Measurements from ENCODE around the gene GRIPAP1.

GRIPAP1 gene

GRCh38 chrX:48958635-48959094 is 43.4 kb downstream of the GRIPAP1 start:
- peak; percentile 74 for DNase-seq

GRCh38 chrX:48957827-48958634 is 44.0 kb downstream of the GRIPAP1 start:
- peak; percentile 99 for DNase-seq

DNA sequence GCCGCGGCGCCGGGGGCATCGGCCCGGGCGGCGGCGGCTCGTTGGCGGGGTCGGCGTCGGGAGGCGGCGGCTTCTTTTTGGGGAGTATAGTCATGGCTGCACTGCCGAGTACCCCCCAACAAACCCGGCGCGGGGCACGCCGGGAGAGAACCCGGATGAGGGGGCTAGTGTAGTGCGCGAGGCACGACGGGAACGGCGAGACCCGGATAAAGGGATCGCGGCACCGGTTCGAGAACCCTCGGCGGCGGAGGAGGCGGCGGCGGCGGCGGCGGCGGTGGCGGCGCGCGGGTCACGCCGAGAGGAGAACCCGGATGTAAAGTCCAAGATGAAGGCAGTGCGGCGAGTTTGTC is 44.6 kb downstream of the GRIPAP1 start, which contains the start of gene OTUD5:
Gene OTUD5, minus strand, starts transcription at position 131 of the 350 bp plus-strand sequence. Its CDS starts 37 bp downstream, at position 94.
- DNase-seq: peak; percentile 80

DNA sequence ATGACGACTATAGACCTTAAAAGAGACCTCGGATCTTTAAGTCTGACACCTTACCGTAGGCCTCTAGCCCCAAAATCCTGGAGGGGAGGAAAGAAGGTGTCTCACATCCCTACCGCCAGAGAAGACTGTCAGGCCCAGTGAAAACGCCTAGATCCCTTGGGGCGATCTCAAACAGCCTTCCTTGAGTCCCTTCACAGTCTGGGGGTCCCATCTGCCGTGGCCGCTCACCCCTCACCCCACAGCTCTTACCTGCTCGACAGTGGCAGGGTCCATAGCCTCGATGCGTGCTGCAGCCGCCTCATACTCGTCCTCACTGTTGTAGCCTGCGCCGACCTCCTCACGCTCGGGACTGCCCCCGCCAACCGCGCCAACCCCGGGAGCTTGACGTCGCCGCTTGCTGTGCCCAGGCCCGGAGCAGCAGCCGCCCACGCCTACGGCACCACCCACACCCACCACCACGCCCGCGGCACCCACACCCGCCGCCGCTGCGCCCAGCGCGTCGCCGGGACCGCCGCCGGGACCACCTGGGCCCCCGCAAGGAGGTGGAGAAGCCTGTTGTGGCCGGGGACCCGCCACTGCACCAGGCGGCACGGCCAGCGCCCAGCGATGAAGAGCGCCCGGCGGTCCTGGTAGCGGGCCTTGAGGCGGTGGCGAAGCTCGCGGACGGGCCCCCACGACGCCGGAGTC is 45.2 kb downstream of the GRIPAP1 start:
- DNase-seq: no peak

GRCh38 chrX:48948589-48948988 is 53.5 kb downstream of the GRIPAP1 start:
- no peak for DNase-seq

- peak; percentile 82 for DNase-seq
Observed at GRCh38 chrX:48945517-48946348, 56.3 kb downstream of the GRIPAP1 start.

GRCh38 chrX:48942895-48943294 is 59.2 kb downstream of the GRIPAP1 start:
- no peak for DNase-seq

DNA sequence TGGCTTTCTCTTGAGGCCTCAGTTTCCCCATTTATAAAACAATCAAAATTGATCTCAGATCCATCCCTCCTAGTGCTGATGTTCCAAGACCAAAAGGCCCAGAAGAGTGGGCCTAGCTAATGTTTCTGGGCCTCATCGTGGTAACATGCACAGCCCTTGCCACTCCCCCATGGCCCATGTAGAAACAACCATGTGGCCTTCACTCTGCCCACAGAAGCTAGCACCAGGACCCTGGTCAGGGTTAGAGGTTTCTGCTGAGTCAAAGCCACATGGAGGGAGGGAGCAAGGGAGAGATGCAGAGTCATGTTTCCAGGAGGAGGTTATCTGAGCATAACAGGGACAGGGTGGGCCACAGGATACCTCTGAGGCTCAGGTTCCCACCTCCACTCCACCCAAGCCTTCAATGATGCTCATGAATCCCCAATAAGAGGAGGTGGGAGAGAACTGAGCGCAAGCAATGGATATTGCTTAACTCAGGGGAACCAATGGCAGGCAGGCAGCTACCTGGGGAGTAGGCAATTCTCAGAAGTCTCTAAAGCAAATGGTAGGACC is 61.6 kb downstream of the GRIPAP1 start:
- no peak for DNase-seq

GRCh38 chrX:48939524-48940228 is 62.4 kb downstream of the GRIPAP1 start:
- DNase-seq: no peak

- DNase-seq: no peak
Observed at GRCh38 chrX:48938721-48939425, 63.2 kb downstream of the GRIPAP1 start.

GRCh38 chrX:48937054-48937907 is 64.8 kb downstream of the GRIPAP1 start:
- DNase-seq: no peak

DNA sequence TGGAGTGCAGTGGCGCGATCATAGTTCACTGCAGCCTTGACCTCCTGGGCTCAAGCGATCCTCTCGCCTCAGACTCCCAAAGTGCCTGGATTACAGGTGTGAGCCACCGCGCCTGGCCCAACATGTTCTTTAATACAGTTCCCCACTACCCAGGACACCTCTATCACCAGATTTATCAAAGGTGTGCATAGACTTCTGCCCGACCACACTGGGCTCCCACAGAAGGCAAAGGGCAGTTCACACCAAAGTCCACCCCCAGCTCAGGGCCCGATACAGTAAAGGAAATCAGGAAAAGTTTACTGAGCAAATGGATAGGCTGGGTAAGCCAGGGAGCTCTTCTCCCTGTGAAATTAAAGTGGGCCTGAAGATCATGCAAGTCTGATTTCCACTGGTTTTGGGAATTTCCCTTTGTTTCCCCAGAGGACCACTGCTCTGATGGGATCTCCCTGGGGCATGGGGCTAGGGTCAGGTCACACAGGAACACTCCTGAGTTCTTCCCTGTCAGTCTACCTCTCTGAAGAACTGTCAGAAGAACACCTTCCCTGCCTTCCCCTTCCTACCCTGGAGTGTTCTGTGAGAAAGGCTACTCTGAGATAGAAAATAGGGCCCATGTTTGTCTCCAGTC is 65.5 kb downstream of the GRIPAP1 start:
- DNase-seq: no peak

GRCh38 chrX:48935301-48935670 is 66.8 kb downstream of the GRIPAP1 start:
- DNase-seq: no peak

- no peak for DNase-seq
Observed at GRCh38 chrX:48934581-48935300, 67.3 kb downstream of the GRIPAP1 start.

DNA sequence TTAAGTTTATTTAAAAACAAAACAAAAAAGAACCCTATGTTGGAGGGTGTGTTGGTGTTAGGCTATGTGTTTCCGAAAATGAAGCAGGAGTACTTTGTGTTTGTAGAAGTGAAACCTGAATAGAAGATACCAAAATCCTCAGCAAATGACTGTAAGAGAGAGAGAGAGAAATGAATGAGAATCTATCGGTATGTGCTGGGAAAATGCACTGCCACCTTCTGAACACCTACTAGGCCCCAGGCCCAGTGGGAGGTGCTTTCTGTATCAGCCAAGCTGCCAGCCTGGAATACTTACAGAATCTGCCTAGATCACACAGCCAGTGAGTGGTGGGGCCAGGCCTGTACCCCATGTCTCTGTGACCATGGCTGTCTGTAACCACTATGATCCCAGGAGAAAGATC is 68.3 kb downstream of the GRIPAP1 start:
- DNase-seq: no peak

DNA sequence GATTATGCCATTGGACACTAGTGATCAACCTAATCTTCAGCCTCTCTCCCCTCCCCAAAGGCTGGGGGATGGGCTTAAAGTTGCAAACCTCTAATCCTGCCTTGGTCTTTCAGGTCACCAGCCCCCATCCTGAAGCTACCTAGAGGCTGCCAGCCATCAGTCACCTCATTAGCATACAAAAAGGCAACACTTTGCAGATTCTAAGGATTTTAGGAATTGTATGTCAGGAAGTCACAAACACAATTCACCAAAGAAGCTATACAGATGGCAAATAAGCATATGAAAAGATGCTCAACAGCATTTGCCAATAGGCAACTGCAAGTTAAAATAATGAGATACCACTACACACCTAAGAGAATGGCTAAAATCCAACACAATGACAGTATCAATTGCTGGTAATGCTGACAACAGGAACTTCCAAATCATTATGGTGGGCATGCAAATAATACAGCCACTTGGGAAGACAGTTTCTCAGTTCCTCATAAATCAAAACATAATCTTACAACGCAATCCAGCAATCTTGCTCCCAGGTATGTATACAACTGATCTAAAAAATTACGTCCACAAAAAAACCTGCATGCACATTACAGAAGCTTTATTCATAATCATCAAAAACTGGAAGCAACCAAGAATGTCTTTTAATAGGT is 74.2 kb downstream of the GRIPAP1 start:
- DNase-seq: no peak

GRCh38 chrX:48927123-48927522 is 74.9 kb downstream of the GRIPAP1 start:
- DNase-seq: no peak

DNA sequence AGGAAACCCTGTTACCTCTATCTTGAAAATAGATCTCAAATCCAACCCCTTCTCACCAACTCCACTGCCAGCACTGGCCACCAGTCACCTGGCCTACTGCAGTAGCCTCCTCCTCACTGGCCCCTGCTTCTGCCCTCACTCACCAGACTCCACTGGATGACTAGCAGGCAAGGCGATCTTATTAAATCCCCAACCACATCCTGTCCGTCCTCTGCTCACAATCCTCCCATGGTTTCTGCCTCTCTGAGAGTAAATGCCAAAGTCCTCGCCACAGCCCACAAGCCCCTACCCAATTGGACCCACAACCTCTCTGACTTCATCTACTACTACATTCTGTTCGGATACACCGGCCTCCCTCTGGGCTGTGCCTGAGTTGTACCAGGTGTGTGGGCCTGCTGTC is 77.8 kb downstream of the GRIPAP1 start:
- no peak for DNase-seq

DNA sequence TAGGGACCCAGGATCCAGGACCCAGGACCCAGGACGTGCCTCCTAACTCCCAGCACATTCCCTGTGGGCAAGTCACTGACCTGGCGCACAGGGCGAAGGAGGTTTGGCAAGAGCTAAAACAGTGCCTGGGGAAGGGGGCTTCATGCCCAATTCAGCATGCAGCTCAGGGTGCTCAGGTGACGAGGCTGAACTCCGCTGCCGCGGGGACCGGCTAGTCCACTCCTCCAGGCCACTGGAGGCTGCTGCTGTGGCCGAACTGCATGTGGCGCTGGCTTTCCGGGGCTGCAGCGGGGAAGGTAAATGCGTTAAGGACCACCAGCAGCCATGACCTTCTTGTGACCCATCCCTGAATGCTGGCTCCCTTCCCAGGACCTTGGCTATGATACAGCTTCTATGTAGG is 78.3 kb downstream of the GRIPAP1 start:
- no peak for DNase-seq

Data from NCI-H82 (cell line).